GM10266 (cell line): ENCODE measurements around the gene ATP8A2.

Experiments used
- DNase-seq: peaks from one replicate; pipeline ENCODE4 v3.0.0; 2012; ENCODE audit errors: extremely low spot score
- TF ChIP-seq, protein P1 (sequence below): IDR thresholded peaks from 2 replicates; pipeline ENCODE4 v1.5.1; 2012; ENCODE audit warnings: mild to moderate bottlenecking, low read depth; ENCODE audit not compliant: control insufficient read depth, insufficient read depth; ENCODE audit errors: missing control alignments

The ATP8A2 gene

DNA sequence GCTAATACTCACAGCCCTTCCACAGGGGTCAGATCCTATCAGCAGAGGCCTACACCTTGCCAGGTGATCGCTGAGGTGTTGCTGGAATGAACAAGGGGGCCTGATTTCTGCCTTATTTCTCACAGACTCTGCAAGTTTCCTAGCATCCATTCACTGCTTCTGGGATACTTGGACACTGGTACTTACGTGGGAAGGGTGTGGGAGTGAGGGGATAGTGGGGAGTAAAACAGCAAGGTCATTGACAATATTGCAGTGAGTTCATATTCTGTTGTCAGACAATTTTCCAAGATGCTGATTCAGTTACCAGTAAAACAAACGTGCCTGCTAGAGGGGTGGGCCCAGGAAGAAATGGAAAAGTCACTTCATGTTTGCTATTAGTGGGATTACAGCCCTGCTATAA lies 403.5 kb downstream of the ATP8A2 start:
- TF ChIP-seq, protein P1, sequence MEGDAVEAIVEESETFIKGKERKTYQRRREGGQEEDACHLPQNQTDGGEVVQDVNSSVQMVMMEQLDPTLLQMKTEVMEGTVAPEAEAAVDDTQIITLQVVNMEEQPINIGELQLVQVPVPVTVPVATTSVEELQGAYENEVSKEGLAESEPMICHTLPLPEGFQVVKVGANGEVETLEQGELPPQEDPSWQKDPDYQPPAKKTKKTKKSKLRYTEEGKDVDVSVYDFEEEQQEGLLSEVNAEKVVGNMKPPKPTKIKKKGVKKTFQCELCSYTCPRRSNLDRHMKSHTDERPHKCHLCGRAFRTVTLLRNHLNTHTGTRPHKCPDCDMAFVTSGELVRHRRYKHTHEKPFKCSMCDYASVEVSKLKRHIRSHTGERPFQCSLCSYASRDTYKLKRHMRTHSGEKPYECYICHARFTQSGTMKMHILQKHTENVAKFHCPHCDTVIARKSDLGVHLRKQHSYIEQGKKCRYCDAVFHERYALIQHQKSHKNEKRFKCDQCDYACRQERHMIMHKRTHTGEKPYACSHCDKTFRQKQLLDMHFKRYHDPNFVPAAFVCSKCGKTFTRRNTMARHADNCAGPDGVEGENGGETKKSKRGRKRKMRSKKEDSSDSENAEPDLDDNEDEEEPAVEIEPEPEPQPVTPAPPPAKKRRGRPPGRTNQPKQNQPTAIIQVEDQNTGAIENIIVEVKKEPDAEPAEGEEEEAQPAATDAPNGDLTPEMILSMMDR, result no peak
- DNase-seq, result no peak

DNA sequence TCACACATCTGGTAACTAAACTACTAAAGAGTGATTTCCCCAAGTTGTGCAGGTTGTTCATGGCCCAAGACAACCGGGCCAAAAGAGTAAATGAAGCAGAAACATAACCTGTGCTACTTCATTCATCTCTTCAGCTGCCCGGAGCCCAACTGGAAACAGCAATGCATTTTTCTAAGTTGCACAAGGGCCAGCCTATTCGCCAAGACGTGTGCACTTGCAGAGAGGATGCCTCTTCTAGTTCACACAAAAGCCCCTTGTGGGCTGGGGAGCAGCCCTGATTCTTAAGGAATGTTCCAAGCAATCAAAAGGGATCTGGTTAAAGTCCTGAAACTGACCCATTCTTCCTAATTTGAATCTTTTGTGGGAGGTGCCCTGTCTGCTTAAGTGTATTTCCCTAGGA lies 404.2 kb downstream of the ATP8A2 start:
- no peak for DNase-seq
- TF ChIP-seq, protein P1, result no peak

DNA sequence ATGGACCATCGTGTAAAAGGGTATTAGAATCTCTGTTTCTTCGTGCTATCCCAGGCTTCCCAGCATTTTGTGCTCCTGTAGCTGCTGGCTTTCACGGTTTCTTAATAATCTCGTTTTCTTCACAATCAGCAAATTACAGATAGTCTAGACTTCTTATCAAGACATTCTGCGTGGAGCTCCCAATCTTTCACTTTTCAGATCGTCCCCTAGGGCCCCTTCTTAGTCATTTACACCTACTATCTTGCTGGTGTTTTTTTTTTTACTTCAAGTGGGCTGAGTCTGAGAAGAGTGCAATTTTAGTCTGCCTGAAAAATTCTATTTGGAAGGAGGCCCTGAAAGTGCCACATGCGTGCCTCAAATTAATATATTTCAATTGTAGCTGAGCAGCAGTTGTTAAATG lies 404.9 kb downstream of the ATP8A2 start:
- DNase-seq, result no peak
- TF ChIP-seq, protein P1, result no peak

DNA sequence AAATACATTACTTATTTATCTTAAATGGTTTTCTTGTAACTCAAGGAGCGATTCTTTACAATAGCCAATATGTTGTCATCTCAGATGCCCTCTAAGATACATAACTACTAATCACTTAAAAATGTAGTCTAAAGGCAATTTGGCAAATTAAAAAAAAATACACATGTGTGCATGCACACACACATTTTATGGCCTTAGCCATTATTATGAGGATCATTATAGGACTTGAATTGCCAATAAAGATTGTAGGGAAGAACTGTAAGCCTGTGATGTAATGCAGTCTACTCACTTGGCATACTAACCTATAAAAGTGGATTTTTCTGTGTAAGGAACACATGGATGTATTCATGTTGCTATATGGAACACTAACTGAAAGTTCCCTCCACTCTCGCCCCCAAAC lies 405.7 kb downstream of the ATP8A2 start:
- TF ChIP-seq, protein P1, result no peak
- DNase-seq, result no peak

DNA sequence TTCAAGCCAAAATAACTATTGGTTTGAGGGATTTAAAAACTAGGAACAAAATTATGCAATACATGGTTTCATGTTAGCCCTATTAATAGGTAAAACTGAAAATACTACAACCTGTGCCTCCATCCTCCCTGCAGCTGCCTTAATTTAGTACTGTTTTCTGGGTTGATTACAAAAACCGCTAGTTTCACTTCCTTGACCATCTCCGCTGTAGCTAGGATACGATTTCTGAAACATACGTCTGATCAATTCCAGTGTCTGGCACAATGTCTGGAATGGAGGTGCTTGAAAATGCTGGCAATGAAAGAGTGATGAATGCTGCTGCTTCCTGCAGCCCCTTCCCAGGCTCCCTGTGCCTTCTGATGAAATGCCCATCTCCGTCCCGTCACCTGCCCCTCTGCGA lies 406.6 kb downstream of the ATP8A2 start:
- no peak for DNase-seq
- TF ChIP-seq, protein P1, result no peak

DNA sequence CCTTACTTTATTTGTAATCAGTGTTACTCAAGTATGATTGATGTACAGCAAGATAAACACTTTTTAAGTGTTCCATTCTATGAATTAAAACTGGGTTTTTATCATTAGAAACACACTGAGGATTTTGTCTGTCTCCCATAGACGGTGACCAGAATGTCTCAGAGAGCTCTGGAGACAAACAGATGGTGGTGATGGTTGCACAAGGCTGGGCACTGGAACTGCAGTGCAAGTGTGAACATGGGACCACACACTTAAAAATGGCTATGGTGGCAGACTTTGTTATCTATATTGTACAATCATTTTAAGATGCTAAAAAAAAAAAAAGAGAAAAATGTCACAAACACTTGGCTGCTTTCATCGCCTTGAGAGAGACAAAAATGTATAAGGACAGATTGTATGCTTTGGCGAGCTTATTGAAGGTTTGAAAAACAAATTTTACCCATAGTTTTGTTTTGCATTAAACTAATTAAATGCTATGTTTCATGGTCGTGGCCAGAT lies 407.1 kb downstream of the ATP8A2 start:
- DNase-seq, result no peak
- TF ChIP-seq, protein P1, result no peak

DNA sequence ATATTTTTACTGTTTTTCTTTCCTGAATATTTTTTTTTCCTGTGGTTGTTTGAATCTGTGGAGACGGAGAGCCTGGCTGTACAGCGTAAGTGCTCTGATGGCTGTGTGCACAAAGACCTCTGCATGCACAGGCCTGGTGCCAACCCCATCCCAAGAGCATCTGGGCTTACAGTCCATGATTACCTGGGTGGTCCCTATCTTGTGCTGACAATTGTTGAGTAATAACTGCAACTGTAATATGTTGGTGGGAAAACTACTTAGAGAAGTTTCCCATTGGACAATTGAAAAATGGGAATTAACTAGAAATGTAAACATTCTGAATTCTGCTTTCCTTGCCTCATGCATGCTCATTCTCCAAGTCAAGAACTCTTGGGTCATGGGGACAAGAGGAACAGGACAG lies 411.3 kb downstream of the ATP8A2 start:
- no peak for DNase-seq
- TF ChIP-seq, protein P1, result no peak
